Stomach (tissue), 4 donors: Measurements from ENCODE around the gene BORCS6.
A peak's percentile ranks its signal among the peaks of the same experiment; 100 is the strongest.

Source experiments
- POLR2A ChIP-seq, 4 donors: fragments of 450-650 bp; IDR thresholded peaks; one replicate each; pipeline ENCODE4 v1.6.1; 2016; ENCODE audit warnings: antibody characterized with exemption in 4 of 4, control low read depth in 2 of 4, mild to moderate bottlenecking in 1 of 4, moderate library complexity in 1 of 4
- TF ChIP-seq, protein P1 (sequence below), 7 experiments: fragments of 450-650 bp in 4 of 7; fragments of 200-600 bp in 3 of 7; sonication (generic) in 3 of 7; IDR thresholded peaks; one replicate each; pipeline ENCODE4 v1.5.1; 2016 to 2019; ENCODE audit warnings: antibody characterized with exemption in 7 of 7, control low read depth in 2 of 7, mild to moderate bottlenecking in 1 of 7

DNA sequence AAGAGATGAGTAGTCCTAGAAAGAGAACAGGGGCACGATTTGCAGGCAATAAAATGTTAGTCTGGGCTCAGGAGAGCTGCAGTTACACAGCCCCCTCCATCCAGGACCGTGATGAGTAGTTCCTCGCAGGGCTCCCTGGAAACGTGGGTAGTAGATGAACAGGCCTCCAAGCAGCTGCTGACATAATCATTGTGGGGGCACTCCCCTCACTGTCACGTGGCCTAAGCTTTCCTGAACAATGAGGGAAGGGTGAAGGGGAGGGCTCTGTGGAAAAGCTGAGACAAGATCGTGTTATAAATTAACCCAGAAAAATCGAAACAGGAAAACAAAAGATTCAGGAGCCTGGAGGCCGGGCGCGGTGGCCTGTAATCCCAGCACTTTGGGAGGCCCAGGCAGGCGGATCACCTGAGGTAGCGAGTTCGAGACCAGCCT, 36.4 kb downstream of the BORCS6 start:
- TF ChIP-seq, protein P1, sequence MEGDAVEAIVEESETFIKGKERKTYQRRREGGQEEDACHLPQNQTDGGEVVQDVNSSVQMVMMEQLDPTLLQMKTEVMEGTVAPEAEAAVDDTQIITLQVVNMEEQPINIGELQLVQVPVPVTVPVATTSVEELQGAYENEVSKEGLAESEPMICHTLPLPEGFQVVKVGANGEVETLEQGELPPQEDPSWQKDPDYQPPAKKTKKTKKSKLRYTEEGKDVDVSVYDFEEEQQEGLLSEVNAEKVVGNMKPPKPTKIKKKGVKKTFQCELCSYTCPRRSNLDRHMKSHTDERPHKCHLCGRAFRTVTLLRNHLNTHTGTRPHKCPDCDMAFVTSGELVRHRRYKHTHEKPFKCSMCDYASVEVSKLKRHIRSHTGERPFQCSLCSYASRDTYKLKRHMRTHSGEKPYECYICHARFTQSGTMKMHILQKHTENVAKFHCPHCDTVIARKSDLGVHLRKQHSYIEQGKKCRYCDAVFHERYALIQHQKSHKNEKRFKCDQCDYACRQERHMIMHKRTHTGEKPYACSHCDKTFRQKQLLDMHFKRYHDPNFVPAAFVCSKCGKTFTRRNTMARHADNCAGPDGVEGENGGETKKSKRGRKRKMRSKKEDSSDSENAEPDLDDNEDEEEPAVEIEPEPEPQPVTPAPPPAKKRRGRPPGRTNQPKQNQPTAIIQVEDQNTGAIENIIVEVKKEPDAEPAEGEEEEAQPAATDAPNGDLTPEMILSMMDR (IDR thresholded peaks at IDR 0.05): no peak
- TF ChIP-seq POLR2A (IDR thresholded peaks at IDR 0.05): peak in 1 of 4 donors; percentile 6
